ENCODE results near the gene CABLES1.
"Not testable (repeated sequence)": the region's sequence is repeated elsewhere in the genome, so short reads cannot be mapped to it uniquely, and the experiment has no call there.

The CABLES1 gene

GRCh38 chr18:23154823-23155500 lies 19.7 kb downstream of the CABLES1 start:
- ChIA-PET CTCF (no interaction called here), POLR2A (ENCODE audit: low non-redundant PET) (no interaction called here)
- no peak overlapping the region for H3K27ac ChIP-seq
- no peak for TF ChIP-seq CTCF (conservative IDR thresholded peaks at IDR 0.05; ENCODE audit: low read depth)
- DNase-seq (ENCODE audit: low spot score), result no peak

- H3K27ac ChIP-seq, result no peak overlapping the region
- ChIA-PET POLR2A (ENCODE audit: low non-redundant PET) (no interaction called here), CTCF (no interaction called here)
- no peak for DNase-seq (ENCODE audit: low spot score)
- no peak for TF ChIP-seq CTCF (conservative IDR thresholded peaks at IDR 0.05; ENCODE audit: low read depth)
Measured at GRCh38 chr18:23155537-23155936, 20.3 kb downstream of the CABLES1 start.

GRCh38 chr18:23156134-23156533 lies 20.8 kb downstream of the CABLES1 start:
- H3K27ac ChIP-seq, result no peak overlapping the region
- ChIA-PET CTCF (no interaction called here), POLR2A (ENCODE audit: low non-redundant PET) (no interaction called here)
- no peak for DNase-seq (ENCODE audit: low spot score)
- no peak for TF ChIP-seq CTCF (conservative IDR thresholded peaks at IDR 0.05; ENCODE audit: low read depth)

- CTCF ChIA-PET, result no interaction called here
- POLR2A ChIA-PET (ENCODE audit: low non-redundant PET), result no interaction called here
- no peak for DNase-seq (ENCODE audit: low spot score)
- no peak for TF ChIP-seq CTCF (conservative IDR thresholded peaks at IDR 0.05; ENCODE audit: low read depth)
- H3K27ac ChIP-seq, result no peak overlapping the region
Measured at GRCh38 chr18:23158058-23158457, 22.8 kb downstream of the CABLES1 start.

- CTCF ChIA-PET; POLR2A ChIA-PET (ENCODE audit: low non-redundant PET): not testable (repeated sequence)
Measured at GRCh38 chr18:23158884-23159283, 23.6 kb downstream of the CABLES1 start.

GRCh38 chr18:23159344-23159743 lies 24.1 kb downstream of the CABLES1 start:
- H3K27ac ChIP-seq, result no peak overlapping the region
- ChIA-PET CTCF (interaction anchor here (0.5 kb wide), 1 partner anchor 252 kb away, joined by 3 read pairs; no protein-coding TSS in a partner anchor), POLR2A (ENCODE audit: low non-redundant PET) (no interaction called here)
- DNase-seq (ENCODE audit: low spot score), result no peak
- no peak for TF ChIP-seq CTCF (conservative IDR thresholded peaks at IDR 0.05; ENCODE audit: low read depth)

More at GRCh38 chr18:23158884-23159283, 23.6 kb downstream of the CABLES1 start:
- H3K27ac ChIP-seq; DNase-seq (ENCODE audit: low spot score): not testable (repeated sequence)

GRCh38 chr18:23162473-23162872 lies 27.2 kb downstream of the CABLES1 start:
- TF ChIP-seq CTCF (conservative IDR thresholded peaks at IDR 0.05; ENCODE audit: low read depth), result no peak
- no peak overlapping the region for H3K27ac ChIP-seq
- CTCF ChIA-PET, result no interaction called here
- POLR2A ChIA-PET (ENCODE audit: low non-redundant PET), result no interaction called here
- no peak for DNase-seq (ENCODE audit: low spot score)
